ENCODE results near the gene ADCY5.

DNA sequence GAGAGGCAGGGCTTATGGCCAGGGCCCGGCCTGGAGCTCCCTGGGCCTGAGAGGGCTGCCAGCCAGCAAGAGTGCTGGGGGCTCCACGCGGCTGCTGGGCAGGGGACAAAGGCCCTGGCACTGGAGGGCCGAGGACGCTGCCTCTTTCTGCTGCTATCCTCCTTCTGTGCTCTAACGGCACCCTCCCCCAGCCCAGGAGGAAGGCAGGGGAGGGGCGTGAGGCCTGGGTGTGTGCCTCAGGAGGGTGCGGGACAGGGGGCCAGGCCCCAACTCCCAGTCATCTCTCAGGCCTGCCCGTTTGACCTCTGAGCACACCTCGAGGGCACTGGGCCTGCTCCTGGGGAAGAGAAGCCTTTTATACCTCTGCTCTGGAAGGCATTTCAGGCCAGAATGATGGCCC, 115.5 kb downstream of the ADCY5 start:
- TF ChIP-seq, protein P1, sequence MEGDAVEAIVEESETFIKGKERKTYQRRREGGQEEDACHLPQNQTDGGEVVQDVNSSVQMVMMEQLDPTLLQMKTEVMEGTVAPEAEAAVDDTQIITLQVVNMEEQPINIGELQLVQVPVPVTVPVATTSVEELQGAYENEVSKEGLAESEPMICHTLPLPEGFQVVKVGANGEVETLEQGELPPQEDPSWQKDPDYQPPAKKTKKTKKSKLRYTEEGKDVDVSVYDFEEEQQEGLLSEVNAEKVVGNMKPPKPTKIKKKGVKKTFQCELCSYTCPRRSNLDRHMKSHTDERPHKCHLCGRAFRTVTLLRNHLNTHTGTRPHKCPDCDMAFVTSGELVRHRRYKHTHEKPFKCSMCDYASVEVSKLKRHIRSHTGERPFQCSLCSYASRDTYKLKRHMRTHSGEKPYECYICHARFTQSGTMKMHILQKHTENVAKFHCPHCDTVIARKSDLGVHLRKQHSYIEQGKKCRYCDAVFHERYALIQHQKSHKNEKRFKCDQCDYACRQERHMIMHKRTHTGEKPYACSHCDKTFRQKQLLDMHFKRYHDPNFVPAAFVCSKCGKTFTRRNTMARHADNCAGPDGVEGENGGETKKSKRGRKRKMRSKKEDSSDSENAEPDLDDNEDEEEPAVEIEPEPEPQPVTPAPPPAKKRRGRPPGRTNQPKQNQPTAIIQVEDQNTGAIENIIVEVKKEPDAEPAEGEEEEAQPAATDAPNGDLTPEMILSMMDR (IDR thresholded peaks at IDR 0.05; ENCODE audit: low read length) = no peak
- no peak for TF ChIP-seq EZH2 (IDR thresholded peaks at IDR 0.05; ENCODE audit: borderline replicate concordance, low read length)

All from OCI-LY1 (cell line).